ENCODE results near the gene ARHGAP27. TPM values are rescaled to one million over a fixed set of nuclear protein-coding genes. Genes with fewer than 3 reads are reported as not detected.

ARHGAP27 gene
- total and polyA plus RNA-seq, 9 of the 15 experiments (the other 6 are each of a cell fraction or from before 2014, with no cell fraction given), result 0.04 to 4.6 (median 2.1) TPM

GRCh38 chr17:45345554-45346215 is 87.0 kb downstream of the ARHGAP27 start (continued):
- TF ChIP-seq REST (IDR thresholded peaks at IDR 0.05; ENCODE audit: borderline replicate concordance) (peak; percentile 60; the same call in 1 of the 2 replicates), REST (CRISPR knock-in tag; IDR thresholded peaks at IDR 0.05; ENCODE audit: low read depth) (no peak), ZNF445 (CRISPR knock-in tag; IDR thresholded peaks at IDR 0.05; ENCODE audit: low read depth) (no peak), ZNF280B (CRISPR knock-in tag; IDR thresholded peaks at IDR 0.05) (no peak), ZNF407 (IDR thresholded peaks at IDR 0.05; ENCODE audit: low read depth) (no peak), ZKSCAN8 (CRISPR knock-in tag; IDR thresholded peaks at IDR 0.05) (peak; percentile 80; the same call in 1 of the 2 replicates), FOXA1 (IDR thresholded peaks at IDR 0.05; ENCODE audit: borderline replicate concordance) (peak; percentile 36; the same call in 1 of the 2 replicates), KLF6 (CRISPR knock-in tag; IDR thresholded peaks at IDR 0.05; ENCODE audit: borderline replicate concordance) (peak; percentile 45; the same call in 1 of the 2 replicates), POLR2AphosphoS5 (IDR thresholded peaks at IDR 0.05; ENCODE audit: control insufficient read depth, insufficient read depth, low read depth, low read length) (peak; percentile 91)
